ENCODE measurements around the gene CSTB.

CSTB gene

DNA sequence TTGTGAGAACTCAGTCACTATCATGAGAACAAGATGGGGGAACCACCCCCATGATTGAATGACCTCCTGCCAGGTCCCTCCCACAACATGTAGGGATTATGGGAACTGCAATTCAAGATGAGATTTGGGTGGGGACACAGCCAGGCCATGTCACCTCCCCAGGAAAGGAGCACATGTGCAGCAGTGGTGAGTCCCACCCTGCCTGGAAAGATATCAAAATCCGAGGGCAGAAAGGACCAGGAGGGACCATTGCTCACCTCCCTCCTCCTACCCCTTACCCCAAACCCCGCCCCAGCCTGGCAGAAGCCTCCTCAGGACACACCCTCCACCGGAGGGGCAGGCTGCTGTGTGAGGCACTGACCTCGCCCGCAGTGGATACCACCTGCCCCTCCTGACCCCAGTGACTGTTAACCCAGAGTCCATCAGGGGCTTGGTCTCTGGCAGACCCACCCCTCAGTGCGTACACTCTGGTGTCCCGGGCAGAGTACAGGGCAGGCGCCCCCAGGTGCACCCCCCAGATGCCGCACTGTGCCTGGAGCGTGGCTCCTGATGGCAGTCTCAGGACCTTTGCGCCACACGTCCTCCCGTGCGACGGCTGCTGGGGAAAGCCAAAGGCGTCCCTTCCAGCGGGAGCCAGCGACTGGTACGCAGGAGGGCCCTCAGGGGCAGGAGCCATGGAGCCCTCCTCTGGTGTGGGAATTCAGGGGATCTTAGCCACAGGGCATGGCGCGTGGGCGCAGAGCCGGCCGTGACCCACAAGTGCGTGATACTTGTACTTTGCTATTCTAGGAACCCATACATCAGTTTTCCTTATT lies 36.3 kb downstream of the CSTB start:
- TF ChIP-seq, protein P1, sequence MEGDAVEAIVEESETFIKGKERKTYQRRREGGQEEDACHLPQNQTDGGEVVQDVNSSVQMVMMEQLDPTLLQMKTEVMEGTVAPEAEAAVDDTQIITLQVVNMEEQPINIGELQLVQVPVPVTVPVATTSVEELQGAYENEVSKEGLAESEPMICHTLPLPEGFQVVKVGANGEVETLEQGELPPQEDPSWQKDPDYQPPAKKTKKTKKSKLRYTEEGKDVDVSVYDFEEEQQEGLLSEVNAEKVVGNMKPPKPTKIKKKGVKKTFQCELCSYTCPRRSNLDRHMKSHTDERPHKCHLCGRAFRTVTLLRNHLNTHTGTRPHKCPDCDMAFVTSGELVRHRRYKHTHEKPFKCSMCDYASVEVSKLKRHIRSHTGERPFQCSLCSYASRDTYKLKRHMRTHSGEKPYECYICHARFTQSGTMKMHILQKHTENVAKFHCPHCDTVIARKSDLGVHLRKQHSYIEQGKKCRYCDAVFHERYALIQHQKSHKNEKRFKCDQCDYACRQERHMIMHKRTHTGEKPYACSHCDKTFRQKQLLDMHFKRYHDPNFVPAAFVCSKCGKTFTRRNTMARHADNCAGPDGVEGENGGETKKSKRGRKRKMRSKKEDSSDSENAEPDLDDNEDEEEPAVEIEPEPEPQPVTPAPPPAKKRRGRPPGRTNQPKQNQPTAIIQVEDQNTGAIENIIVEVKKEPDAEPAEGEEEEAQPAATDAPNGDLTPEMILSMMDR (IDR thresholded peaks at IDR 0.05; ENCODE audit: insufficient read depth, low read depth, low read length, missing control alignments): no peak
- no peak overlapping the region for H3K4me3 ChIP-seq (ENCODE audit: low read depth, low read length)
- DNase-seq (ENCODE audit: low read depth): no peak

DNA sequence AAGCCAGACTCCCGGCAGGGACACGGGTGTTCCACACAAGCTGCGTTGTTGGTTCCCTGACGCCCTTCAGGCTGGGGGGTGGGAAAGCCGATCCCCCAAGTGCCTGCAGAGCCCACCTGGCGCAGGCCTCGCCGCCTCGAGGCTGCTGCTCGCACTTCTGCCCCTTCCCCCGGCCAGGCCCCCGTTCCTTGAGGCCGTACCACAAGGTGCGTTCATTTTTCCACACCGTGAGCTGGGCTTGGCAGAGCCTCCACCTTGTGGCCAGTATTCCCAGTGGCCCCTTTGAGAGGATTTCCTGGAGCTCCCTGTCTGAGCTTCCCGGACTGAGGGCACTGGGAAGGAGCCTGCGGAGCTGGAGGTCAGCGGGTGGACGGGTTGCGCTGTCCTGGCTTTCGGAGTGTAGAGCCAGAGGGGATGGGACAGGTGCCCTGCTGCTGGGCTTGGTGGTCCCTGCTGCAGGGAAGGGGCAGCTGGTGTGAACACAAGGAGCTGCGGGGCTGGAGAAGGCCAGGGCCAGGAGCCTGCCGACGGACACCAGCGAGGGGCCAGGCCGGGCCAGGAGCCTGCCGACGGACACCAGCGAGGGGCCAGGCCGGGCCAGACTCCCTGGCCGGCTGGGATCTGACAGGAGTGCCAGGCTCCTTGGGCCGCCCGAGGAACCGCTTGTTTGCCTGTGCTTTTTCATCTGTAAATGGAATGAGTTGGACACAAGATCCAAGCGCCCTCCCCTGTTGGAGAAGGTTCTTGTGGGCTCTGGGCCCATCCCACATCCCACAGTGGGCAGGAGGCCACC lies 38.8 kb downstream of the CSTB start:
- TF ChIP-seq, protein P1 (IDR thresholded peaks at IDR 0.05; ENCODE audit: insufficient read depth, low read depth, low read length, missing control alignments): no peak
- H3K4me3 ChIP-seq (ENCODE audit: low read depth, low read length): no peak overlapping the region

DNA sequence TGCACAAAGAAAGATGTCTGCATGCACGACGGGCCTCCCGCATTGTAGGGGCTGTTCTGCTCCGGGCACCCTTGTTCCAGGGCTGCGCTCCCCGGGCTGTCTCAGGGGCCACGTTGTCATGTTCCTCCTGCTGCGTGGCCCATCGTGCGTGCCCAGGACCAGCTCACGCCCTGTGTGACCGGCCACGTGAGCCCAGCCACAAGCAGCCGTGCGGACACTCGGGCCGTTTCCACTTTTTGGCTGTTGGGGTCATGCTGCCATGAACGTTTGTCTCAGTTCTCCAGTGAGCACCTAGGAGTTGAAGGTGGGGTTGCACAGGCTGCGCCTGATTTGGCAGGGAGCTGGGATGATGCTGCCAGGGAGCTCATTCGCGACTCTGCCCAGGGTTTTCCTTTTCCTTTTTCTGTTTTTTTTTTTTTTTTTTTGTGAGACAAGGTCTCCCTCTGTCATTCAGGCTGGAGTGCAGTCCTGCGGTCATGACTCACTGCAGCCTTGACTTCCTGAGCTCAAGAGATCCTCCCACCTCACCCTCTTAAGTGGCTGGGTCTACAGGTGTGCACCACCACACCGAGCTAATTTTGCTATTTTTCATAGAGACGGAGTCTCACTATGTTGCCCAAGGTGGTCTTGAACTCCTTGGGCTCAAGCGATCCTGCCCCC lies 39.8 kb downstream of the CSTB start:
- DNase-seq (ENCODE audit: low read depth): no peak
- TF ChIP-seq, protein P1 (IDR thresholded peaks at IDR 0.05; ENCODE audit: insufficient read depth, low read depth, low read length, missing control alignments): no peak
- H3K4me3 ChIP-seq (ENCODE audit: low read depth, low read length): no peak overlapping the region

More for the DNA sequence above, 38.8 kb downstream of the CSTB start:
- DNase-seq (ENCODE audit: low read depth): no peak

DNA sequence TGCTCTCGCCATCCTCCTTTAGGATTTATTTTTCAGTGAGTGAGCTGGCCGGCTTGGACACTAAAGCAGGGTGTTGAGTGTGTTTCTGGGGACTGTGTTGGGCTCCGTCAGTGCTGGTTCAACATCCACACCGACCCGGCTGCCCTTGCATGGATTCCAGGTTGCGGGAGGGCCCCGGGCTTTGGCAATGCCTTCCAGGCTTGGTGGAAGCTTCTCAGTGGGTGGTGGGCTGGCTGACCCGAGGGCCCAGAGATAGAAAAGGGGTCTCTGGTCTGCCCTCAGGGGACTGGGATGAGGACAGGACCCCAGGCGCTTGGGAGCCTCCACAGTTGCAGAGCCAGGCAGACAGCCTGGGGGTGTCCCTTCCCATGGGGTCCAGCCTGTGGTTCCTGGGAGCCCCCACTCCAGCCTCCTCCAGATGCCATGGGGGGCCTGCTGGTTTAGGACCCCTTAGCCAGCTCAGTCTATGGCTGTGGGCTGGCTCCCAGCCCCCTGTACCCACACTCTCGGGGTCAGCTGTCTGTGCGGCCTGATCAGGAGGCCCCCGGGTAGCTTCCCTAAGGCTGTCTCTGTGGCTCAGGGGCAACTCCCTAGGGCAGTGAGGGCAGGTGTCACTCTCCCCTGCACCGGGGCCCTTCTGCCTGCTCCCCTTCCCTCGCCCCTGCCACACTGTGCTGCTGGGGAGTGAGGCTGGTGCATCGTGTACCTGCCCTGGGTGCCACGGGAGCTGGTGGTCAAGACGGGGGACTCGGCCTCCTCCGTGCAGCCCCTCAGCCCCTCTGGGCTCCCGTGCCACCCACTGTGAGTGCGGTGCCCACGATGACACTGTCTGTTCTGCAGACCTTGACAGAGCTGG lies 40.6 kb downstream of the CSTB start:
- H3K4me3 ChIP-seq (ENCODE audit: low read depth, low read length): no peak overlapping the region
- DNase-seq (ENCODE audit: low read depth): no peak
- TF ChIP-seq, protein P1 (IDR thresholded peaks at IDR 0.05; ENCODE audit: insufficient read depth, low read depth, low read length, missing control alignments): no peak

DNA sequence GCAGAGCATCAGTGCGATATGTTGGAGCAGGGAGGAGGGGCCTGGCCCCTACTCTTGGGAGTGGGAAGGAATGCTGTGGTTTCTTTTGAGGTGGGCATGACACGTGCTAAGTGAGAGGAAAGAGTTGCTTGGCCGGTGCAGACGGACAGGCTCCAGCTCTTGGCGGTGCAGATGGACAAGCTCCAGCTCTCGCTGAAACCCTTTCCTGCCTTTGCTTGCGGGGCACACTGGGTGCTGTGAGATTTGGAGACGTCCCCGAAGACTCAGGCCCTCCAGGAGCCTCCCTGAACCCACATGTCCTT lies 41.2 kb downstream of the CSTB start:
- DNase-seq (ENCODE audit: low read depth): no peak
- TF ChIP-seq, protein P1 (IDR thresholded peaks at IDR 0.05; ENCODE audit: insufficient read depth, low read depth, low read length, missing control alignments): no peak
- no peak overlapping the region for H3K4me3 ChIP-seq (ENCODE audit: low read depth, low read length)
